22Rv1 (cell line): ENCODE results near the gene MAP1B.

Experiments
- H3K27ac ChIP-seq: fragments of 450-650 bp; 2 replicates; pipeline ENCODE4 v1.5.1; 2017
- ZFX ChIP-seq: fragments of 450-650 bp; IDR thresholded peaks from 2 replicates; pipeline ENCODE4 v1.6.1; 2017; ENCODE audit warnings: antibody characterized with exemption, borderline replicate concordance
- TF ChIP-seq, protein P1 (sequence below): fragments of 450-650 bp; IDR thresholded peaks from 2 replicates; pipeline ENCODE4 v1.5.1; 2017; ENCODE audit warnings: mild to moderate bottlenecking

The MAP1B gene

DNA sequence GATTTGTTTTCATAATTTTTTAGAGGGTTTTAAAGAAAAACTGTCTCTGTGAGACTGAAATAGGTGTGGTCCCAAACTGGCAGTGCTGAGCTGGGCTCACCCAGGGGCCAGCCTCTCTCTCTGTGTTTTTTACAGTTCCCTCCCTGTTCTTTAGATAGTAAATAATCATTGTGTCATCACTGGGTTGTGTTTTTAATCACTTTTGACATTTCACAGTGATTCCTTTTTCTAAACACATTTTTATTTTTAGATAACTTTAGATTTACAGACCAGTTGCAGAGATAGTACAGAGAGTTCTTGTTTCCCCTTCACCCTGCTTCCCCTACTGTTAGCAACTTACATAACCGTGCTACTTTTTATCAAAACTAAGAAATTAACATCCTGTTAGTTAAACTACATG, 44.4 kb downstream of the MAP1B start:
- H3K27ac ChIP-seq = no peak overlapping the region
- TF ChIP-seq, protein P1, sequence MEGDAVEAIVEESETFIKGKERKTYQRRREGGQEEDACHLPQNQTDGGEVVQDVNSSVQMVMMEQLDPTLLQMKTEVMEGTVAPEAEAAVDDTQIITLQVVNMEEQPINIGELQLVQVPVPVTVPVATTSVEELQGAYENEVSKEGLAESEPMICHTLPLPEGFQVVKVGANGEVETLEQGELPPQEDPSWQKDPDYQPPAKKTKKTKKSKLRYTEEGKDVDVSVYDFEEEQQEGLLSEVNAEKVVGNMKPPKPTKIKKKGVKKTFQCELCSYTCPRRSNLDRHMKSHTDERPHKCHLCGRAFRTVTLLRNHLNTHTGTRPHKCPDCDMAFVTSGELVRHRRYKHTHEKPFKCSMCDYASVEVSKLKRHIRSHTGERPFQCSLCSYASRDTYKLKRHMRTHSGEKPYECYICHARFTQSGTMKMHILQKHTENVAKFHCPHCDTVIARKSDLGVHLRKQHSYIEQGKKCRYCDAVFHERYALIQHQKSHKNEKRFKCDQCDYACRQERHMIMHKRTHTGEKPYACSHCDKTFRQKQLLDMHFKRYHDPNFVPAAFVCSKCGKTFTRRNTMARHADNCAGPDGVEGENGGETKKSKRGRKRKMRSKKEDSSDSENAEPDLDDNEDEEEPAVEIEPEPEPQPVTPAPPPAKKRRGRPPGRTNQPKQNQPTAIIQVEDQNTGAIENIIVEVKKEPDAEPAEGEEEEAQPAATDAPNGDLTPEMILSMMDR = no peak
- TF ChIP-seq ZFX = no peak

DNA sequence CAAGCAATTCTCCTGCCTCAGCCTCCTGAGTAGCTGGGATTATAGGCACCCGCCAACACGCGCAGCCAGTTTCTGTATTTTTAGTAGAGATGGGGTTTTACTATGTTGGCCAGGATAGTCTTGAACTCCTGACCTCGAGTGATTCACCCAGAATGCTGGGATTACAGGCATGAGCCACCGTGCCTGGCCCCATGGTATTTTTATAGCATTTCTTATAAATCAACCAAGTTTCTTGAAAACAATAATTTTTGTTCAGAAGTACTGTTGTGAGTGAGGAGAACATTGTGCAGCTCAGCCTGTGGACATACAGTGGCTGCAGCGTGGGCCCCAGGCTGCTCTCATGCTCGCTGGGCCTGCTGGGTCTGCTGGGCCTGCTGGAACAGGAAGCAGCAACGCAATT, 45.3 kb downstream of the MAP1B start:
- TF ChIP-seq, protein P1 = no peak
- TF ChIP-seq ZFX = no peak
- no peak overlapping the region for H3K27ac ChIP-seq

DNA sequence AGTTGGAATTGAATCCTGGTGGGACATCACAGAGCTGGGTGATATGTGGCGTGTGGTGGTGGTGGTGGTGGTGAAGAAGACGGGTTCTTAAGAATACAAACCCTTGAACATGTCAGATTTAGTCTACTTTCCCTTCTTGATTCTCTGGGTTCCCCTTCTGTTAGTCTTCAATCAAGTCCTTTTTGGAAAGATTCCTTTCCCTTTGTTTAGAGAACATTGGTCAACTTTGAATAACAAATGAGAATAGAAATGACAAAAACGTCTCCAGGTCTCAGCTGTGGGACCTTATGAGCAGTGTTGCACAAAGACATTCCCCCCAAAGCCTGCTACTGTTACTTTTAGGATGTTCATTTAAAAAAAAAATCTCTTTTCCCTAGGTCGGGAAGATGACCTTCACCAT, 46.3 kb downstream of the MAP1B start:
- no peak overlapping the region for H3K27ac ChIP-seq
- TF ChIP-seq, protein P1 = no peak
- TF ChIP-seq ZFX = no peak

DNA sequence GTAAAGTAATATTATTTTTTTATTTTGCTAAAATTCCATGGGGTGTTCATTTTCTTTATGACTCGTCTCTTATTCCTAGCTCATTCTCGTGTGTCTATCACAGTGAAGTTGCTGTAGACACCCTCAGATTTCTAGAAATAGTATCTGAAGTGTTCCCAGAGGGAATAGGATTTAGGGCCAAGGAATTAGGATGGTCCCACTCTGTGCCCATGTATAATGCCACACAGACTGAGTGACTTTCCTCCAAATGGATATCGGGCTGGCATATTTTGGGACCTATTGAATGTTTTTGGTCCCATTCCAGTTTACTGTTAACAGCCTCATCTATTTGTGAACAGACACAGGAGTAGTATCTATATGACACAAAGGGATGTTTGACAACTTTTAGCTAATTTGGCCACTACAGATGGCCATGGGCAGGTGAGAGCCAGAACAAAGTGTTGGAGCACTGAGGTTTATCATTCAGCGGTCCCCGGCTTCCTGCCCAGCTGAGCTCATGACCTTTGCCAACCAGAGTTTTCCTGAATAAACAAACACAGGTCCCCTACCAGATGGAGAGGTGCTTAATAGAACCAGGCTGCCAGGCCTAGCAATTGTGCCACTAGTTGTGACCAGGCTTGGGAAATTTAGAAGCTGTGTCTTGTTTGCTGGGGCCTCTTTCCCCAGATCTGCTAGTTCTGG, 46.9 kb downstream of the MAP1B start:
- no peak overlapping the region for H3K27ac ChIP-seq
- TF ChIP-seq ZFX = no peak
- TF ChIP-seq, protein P1 = no peak

DNA sequence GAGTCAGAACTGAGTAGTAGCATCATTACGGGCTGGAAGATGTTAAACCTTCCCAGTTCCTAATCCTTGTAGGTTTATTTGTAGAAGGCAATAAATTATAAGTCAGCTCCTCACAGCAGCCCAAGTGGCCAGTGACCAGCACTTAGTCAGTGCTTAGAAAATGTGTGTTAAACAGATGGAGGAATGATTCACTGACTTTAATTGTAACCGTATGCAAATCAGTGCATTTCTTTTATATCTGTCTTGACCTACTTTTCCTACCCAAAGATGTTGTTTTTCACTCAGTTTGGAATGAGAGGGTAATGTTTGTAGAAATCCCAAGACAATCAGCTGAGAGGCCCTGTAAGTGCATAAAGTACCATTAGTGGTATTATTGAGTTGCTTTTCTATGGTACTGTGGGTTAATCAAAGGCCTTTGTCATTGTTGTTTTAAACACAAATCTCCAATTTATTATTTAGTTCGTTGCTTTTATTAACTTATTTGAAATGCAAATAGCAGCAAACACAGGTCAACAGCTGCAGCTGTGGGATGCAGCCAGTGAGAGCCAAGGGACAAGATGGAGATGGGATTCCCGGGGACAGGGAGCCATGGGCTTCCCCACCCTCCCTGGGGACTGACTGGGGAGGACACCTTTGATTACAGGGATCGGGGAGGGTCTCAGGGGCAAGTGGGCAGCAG, 49.8 kb downstream of the MAP1B start:
- TF ChIP-seq, protein P1 = no peak
- TF ChIP-seq ZFX = no peak
- no peak overlapping the region for H3K27ac ChIP-seq

DNA sequence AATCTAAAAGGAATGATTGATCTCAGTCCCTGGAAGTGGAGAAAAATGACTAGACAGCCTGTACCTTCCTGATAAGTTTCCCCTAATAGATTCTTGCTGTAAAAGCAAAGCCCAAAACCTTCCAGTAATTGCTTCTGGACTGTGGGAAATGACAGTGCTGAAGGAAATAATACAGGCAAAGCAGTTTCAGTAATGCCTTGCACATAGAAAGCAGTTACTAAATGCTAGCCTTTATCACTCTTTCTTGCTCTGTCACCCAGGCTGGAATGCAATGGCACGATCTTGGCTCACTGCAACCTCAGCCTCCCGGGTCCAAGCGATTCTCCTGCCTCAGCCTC, 50.3 kb downstream of the MAP1B start:
- TF ChIP-seq, protein P1 = no peak
- no peak for TF ChIP-seq ZFX
- H3K27ac ChIP-seq = no peak overlapping the region

DNA sequence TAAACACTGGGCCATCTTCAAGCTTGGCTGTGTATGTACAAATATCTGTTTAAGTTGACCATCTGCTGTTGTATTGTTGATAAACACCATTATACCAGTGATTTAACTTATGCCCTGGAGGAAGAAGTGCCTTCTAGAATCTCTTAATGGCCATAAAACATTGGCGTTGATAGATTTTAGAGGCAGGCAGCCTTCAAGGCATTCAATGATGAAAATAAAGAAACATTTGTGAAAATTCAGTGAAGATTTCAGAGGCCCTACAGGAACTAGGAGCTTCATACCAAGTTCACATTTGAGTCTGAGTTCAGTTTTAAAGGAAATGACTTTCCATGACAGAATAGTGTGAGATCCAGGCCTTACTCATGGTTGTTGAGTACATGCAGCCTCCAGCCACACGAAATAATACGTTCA, 52.2 kb downstream of the MAP1B start:
- TF ChIP-seq, protein P1 = no peak
- TF ChIP-seq ZFX = no peak
- H3K27ac ChIP-seq = no peak overlapping the region
